Left cardiac atrium (tissue), 4 donors: ENCODE data around the gene PPIP5K1. TPM values are rescaled to one million over a fixed set of nuclear protein-coding genes. Genes with fewer than 3 reads are reported as not detected.
"Not testable (repeated sequence)": the region's sequence is repeated elsewhere in the genome, so short reads cannot be mapped to it uniquely, and the experiment has no call there.

ENCODE experiments used
- ATAC-seq, 2 donors: fragments of 200-7000 bp; cut with Tn5 transposase; one replicate each; pipeline ENCODE4 v1.9.1; 2020; ENCODE audit warnings: mild to moderate bottlenecking in 2 of 2, moderate library complexity in 2 of 2
- DNase-seq: peaks from one replicate; pipeline ENCODE4 v3.0.0-alpha.2; 2020
- intact Hi-C, 2 donors: fragments of 100-400 bp; cut with DNase I; formaldehyde crosslinking; loops; one replicate each; pipeline versions ENCODE4 v1.14.1 to v1.15.1; 2022 to 2023
- total RNA-seq, 2 donors: library from RNA; stranded (reverse); fragmentation: NEBNext Ultra II Directional; extraction: Animal tissue kit (Norgen Biotek cat#: 25700); gene quantifications; one replicate each; pipeline ENCODE4 v1.2.1, GENCODE V29; 2021
- donor health status: DM: no; HTN: yes; CAD: no.
- donor health status: DM: no; HTN: yes; CAD: no; lungs with severe emphysema.
- donor health status: DM: yes; HTN: yes; CAD: no.
- donor health status: Dilated cardiomyopathy.

The PPIP5K1 gene
- total RNA-seq, 2 donors from 2014 or later = 19.4 to 22.3 TPM

- ATAC-seq = peak; percentile 23 to 58
- no peak for DNase-seq
- intact Hi-C loops = no loop called here
These were observed 39.3 kb downstream of the PPIP5K1 start for GRCh38 chr15:43550527-43551363.

- ATAC-seq (no peak), DNase-seq (no peak)
- intact Hi-C loops = no loop called here
These were observed 42.5 kb downstream of the PPIP5K1 start for GRCh38 chr15:43547539-43547938.

- intact Hi-C loops = no loop called here
- no peak for DNase-seq
These were observed 44.6 kb downstream of the PPIP5K1 start for GRCh38 chr15:43545426-43545825.

GRCh38 chr15:43544266-43544665 lies 45.7 kb downstream of the PPIP5K1 start:
- DNase-seq (no peak), ATAC-seq (no peak)
- intact Hi-C loops = no loop called here

More at GRCh38 chr15:43545426-43545825, 44.6 kb downstream of the PPIP5K1 start:
- no peak for ATAC-seq

GRCh38 chr15:43541785-43542184 lies 48.2 kb downstream of the PPIP5K1 start:
- no peak for DNase-seq
- ATAC-seq = no peak
- intact Hi-C loops = no loop called here

- intact Hi-C loops = no loop called here
- ATAC-seq = no peak
- no peak for DNase-seq
These were observed 51.9 kb downstream of the PPIP5K1 start for GRCh38 chr15:43538091-43538490.

GRCh38 chr15:43534897-43535296 lies 55.1 kb downstream of the PPIP5K1 start:
- DNase-seq (no peak), ATAC-seq (no peak)
- intact Hi-C loops = no loop called here

GRCh38 chr15:43532826-43533225 lies 57.2 kb downstream of the PPIP5K1 start:
- DNase-seq, intact Hi-C loops, ATAC-seq: not testable (repeated sequence)

- DNase-seq (no peak), ATAC-seq (peak in 1 of 2 donors; percentile 9)
- intact Hi-C loops = no loop called here
These were observed 58.9 kb downstream of the PPIP5K1 start for GRCh38 chr15:43531018-43531670.

GRCh38 chr15:43529587-43530345 lies 60.2 kb downstream of the PPIP5K1 start:
- ATAC-seq (no peak), DNase-seq (no peak)
- intact Hi-C loops = no loop called here

GRCh38 chr15:43529141-43529540 lies 60.9 kb downstream of the PPIP5K1 start:
- ATAC-seq (no peak), DNase-seq (no peak)
- intact Hi-C loops = no loop called here

- DNase-seq (no peak), ATAC-seq (peak in 1 of 2 donors; percentile 7)
- intact Hi-C loops = no loop called here
These were observed 61.4 kb downstream of the PPIP5K1 start for GRCh38 chr15:43528542-43529007.

GRCh38 chr15:43527802-43528541 lies 62.0 kb downstream of the PPIP5K1 start:
- DNase-seq = no peak
- intact Hi-C loops = no loop called here
- no peak for ATAC-seq

- DNase-seq = no peak
- ATAC-seq = peak in 1 of 2 donors; percentile 13
- intact Hi-C loops = no loop called here
These were observed 62.8 kb downstream of the PPIP5K1 start for GRCh38 chr15:43527016-43527801.

GRCh38 chr15:43526261-43526930 lies 63.6 kb downstream of the PPIP5K1 start:
- DNase-seq (no peak), ATAC-seq (no peak)
- intact Hi-C loops = no loop called here

- DNase-seq (no peak), ATAC-seq (no peak)
- intact Hi-C loops = no loop called here
These were observed 64.9 kb downstream of the PPIP5K1 start for GRCh38 chr15:43525131-43525530.

GRCh38 chr15:43524254-43524845 lies 65.7 kb downstream of the PPIP5K1 start:
- intact Hi-C loops = no loop called here
- no peak for ATAC-seq

More at GRCh38 chr15:43524254-43524845, 65.7 kb downstream of the PPIP5K1 start:
- no peak for DNase-seq
